Measurements from ENCODE around the gene NCAM2.

- TF ChIP-seq POLR2A (IDR thresholded peaks at IDR 0.05) (no peak), CTCF (IDR thresholded peaks at IDR 0.05) (no peak), POLR2AphosphoS5 (IDR thresholded peaks at IDR 0.05) (no peak)
These were observed 66.1 kb downstream of the NCAM2 start for GRCh38 chr21:21064353-21064752.
